Testis (tissue), 3 donors: ENCODE results near the gene PCNT. TPM values are rescaled to one million over a fixed set of nuclear protein-coding genes. Genes with fewer than 3 reads are reported as not detected.

Experiments used
- DNase-seq: peaks from one replicate; pipeline ENCODE4 v3.0.0-alpha.2; 2019
- H3K27ac ChIP-seq, 2 donors: fragments of 200-600 bp; sonication (generic); one replicate each; pipeline ENCODE4 v1.5.1; 2019
- H3K27me3 ChIP-seq: fragments of 200-600 bp; sonication (generic); one replicate; pipeline ENCODE4 v1.5.1; 2019
- H3K36me3 ChIP-seq: fragments of 200-600 bp; sonication (generic); one replicate; pipeline ENCODE4 v1.5.1; 2017; ENCODE audit warnings: low read depth; ENCODE audit errors: missing control alignments
- H3K4me1 ChIP-seq: fragments of 200-600 bp; sonication (generic); one replicate; pipeline ENCODE4 v1.5.1; 2019
- H3K4me3 ChIP-seq, 2 donors: fragments of 200-600 bp; sonication (generic); one replicate each; pipeline ENCODE4 v1.5.1; 2017 to 2019
- H3K9me3 ChIP-seq: fragments of 200-600 bp; sonication (generic); one replicate; pipeline ENCODE4 v1.5.1; 2017
- CTCF ChIP-seq, 3 experiments: fragments of 450-650 bp in 2 of 3; fragments of 200-600 bp in 1 of 3; sonication (generic) in 1 of 3; IDR thresholded peaks; one replicate each; pipeline ENCODE4 v1.5.1; 2016 to 2019; ENCODE audit warnings: antibody characterized with exemption in 3 of 3, mild to moderate bottlenecking in 2 of 3, moderate library complexity in 1 of 3
- POLR2A ChIP-seq: fragments of 450-650 bp; IDR thresholded peaks from one replicate; pipeline ENCODE4 v1.6.1; 2017; ENCODE audit warnings: antibody characterized with exemption, mild to moderate bottlenecking, moderate library complexity
- WGBS, 2 donors: methylation state at CpG; one replicate each; pipeline ENCODE4 v1.1.5; 2018; 5-methylcytosine and 5-hydroxymethylcytosine counted together
- intact Hi-C: fragments of 100-400 bp; cut with DNase I; formaldehyde crosslinking; loops from one replicate; pipeline ENCODE4 v1.15.1; 2023; ENCODE audit warnings: low total_unique reads
- polyA plus RNA-seq: library from polyadenylated mRNA; stranded (reverse); fragments of 350-450 nt; fragmentation: Illumina TruSeq; extraction: RNeasy Lipid Tissue Mini Kit (QIAGEN cat#74804); gene quantifications from one replicate; pipeline ENCODE4 v1.2.3, GENCODE V29; 2014; ENCODE audit warnings: low read depth, low replicate concordance; ENCODE audit not compliant: insufficient read depth
- total RNA-seq, 2 donors: library from RNA; depleted of rRNA; stranded (reverse); fragments of >200 nt; gene quantifications; one replicate each; pipeline ENCODE4 v1.2.3, GENCODE V29; 2016

Gene PCNT
- total and polyA plus RNA-seq, 3 donors from 2014 or later: 44.7 to 169 (median 116) TPM

- no peak for DNase-seq
- intact Hi-C loops: no loop called here
- whole genome bisulfite sequencing, 2 donors: 88 to 95% methylated on average over 9 to 31 of the region's 31 CpGs
Observed at GRCh38 chr21:46411691-46412090, 87.7 kb downstream of the PCNT start.

GRCh38 chr21:46412521-46413364 lies 88.8 kb downstream of the PCNT start:
- Histone ChIP-seq H3K27ac (no peak overlapping the region), H3K4me1 (no peaks in the 10 kb centered on the region), H3K27me3 (no peaks in the 10 kb centered on the region), H3K4me3 (no peak overlapping the region), H3K9me3 (no peaks in the 10 kb centered on the region), H3K36me3 (no peaks in the 10 kb centered on the region)
- DNase-seq: no peak
- WGBS, 2 donors: 89 to 91% methylated on average over 34 to 39 of the region's 39 CpGs
- no peak for TF ChIP-seq POLR2A
- TF ChIP-seq CTCF (IDR thresholded peaks at IDR 0.05): no peak
- intact Hi-C loops: no loop called here

More at GRCh38 chr21:46411691-46412090, 87.7 kb downstream of the PCNT start:
- Histone ChIP-seq H3K4me1 (no peaks in the 10 kb centered on the region), H3K27ac (no peak overlapping the region), H3K27me3 (no peaks in the 10 kb centered on the region), H3K36me3 (no peaks in the 10 kb centered on the region), H3K9me3 (no peaks in the 10 kb centered on the region), H3K4me3 (no peak overlapping the region)
- no peak for TF ChIP-seq POLR2A
- TF ChIP-seq CTCF (IDR thresholded peaks at IDR 0.05): no peak

- Histone ChIP-seq H3K4me3 (no peak overlapping the region), H3K36me3 (no peaks in the 10 kb centered on the region), H3K27ac (no peak overlapping the region), H3K27me3 (no peaks in the 10 kb centered on the region), H3K9me3 (no peaks in the 10 kb centered on the region), H3K4me1 (no peaks in the 10 kb centered on the region)
- TF ChIP-seq CTCF (IDR thresholded peaks at IDR 0.05): no peak
- TF ChIP-seq POLR2A: no peak
- DNase-seq: no peak
- 91 to 96% methylated on average over 9 of the region's 9 CpGs for WGBS, 2 donors
- intact Hi-C loops: no loop called here
Observed at GRCh38 chr21:46413365-46413696, 89.4 kb downstream of the PCNT start.

GRCh38 chr21:46414965-46415275 lies 91.0 kb downstream of the PCNT start:
- no peak for DNase-seq
- H3K27ac ChIP-seq: no peak overlapping the region
- no peaks in the 10 kb centered on the region for H3K9me3 ChIP-seq
- no peak for TF ChIP-seq CTCF (IDR thresholded peaks at IDR 0.05)
- TF ChIP-seq POLR2A: no peak
- intact Hi-C loops: no loop called here
- H3K27me3 ChIP-seq: no peaks in the 10 kb centered on the region
- H3K4me1 ChIP-seq: no peaks in the 10 kb centered on the region
- WGBS, 2 donors: 95% methylated on average over 13 of the region's 13 CpGs
- H3K36me3 ChIP-seq: no peaks in the 10 kb centered on the region
- H3K4me3 ChIP-seq: no peak overlapping the region

GRCh38 chr21:46416551-46416950 lies 92.6 kb downstream of the PCNT start:
- no peak overlapping the region for H3K4me3 ChIP-seq
- no peak overlapping the region for H3K27ac ChIP-seq
- no peaks in the 10 kb centered on the region for H3K36me3 ChIP-seq
- no peaks in the 10 kb centered on the region for H3K27me3 ChIP-seq
- no peaks in the 10 kb centered on the region for H3K9me3 ChIP-seq
- no peaks in the 10 kb centered on the region for H3K4me1 ChIP-seq
- TF ChIP-seq CTCF (IDR thresholded peaks at IDR 0.05): no peak
- WGBS, 2 donors: 94 to 100% methylated on average over 6 to 20 of the region's 20 CpGs
- DNase-seq: no peak
- intact Hi-C loops: no loop called here
